Glutamatergic neuron (in vitro differentiated cells): ENCODE results near the gene LYRM9. TPM values are rescaled to one million over a fixed set of nuclear protein-coding genes. Genes with fewer than 3 reads are reported as not detected.
"Not testable (repeated sequence)": the region's sequence is repeated elsewhere in the genome, so short reads cannot be mapped to it uniquely, and the experiment has no call there.

Source experiments
- DNase-seq: peaks from one replicate; pipeline ENCODE4 v3.0.0; 2022
- H3K27ac Mint-ChIP-seq: one replicate; pipeline ENCODE4 v1.8.0; 2020; ENCODE audit warnings: mild to moderate bottlenecking, mixed read lengths, inconsistent platforms; ENCODE audit not compliant: unreplicated experiment
- H3K27me3 Mint-ChIP-seq: one replicate; pipeline ENCODE4 v1.8.0; 2020; ENCODE audit warnings: mild to moderate bottlenecking, moderate library complexity, mixed read lengths, inconsistent platforms; ENCODE audit not compliant: unreplicated experiment
- H3K36me3 Mint-ChIP-seq: one replicate; pipeline ENCODE4 v1.8.0; 2020; ENCODE audit warnings: mild to moderate bottlenecking, mixed read lengths, inconsistent platforms; ENCODE audit not compliant: unreplicated experiment
- H3K4me1 Mint-ChIP-seq: one replicate; pipeline ENCODE4 v1.8.0; 2020; ENCODE audit warnings: mild to moderate bottlenecking, low read depth, mixed read lengths, inconsistent platforms; ENCODE audit not compliant: unreplicated experiment
- H3K4me3 Mint-ChIP-seq: one replicate; pipeline ENCODE4 v1.8.0; 2020; ENCODE audit warnings: mild to moderate bottlenecking, mixed read lengths, inconsistent platforms; ENCODE audit not compliant: unreplicated experiment
- H3K9me3 Mint-ChIP-seq: one replicate; pipeline ENCODE4 v1.8.0; 2020; ENCODE audit warnings: mild to moderate bottlenecking, moderate library complexity, mixed read lengths, inconsistent platforms; ENCODE audit not compliant: unreplicated experiment
- total RNA-seq: library from RNA; stranded (reverse); fragmentation: NEBNext Ultra II Directional; extraction: Animal tissue kit (Norgen Biotek cat#: 25700); gene quantifications from one replicate; pipeline ENCODE4 v1.2.1, GENCODE V29; 2021; ENCODE audit not compliant: unreplicated experiment
- TF ChIP-seq, protein P1 (sequence below): fragments of 200-600 bp; sonication (generic); IDR thresholded peaks from one replicate; pipeline ENCODE4 v1.5.0; 2021; ENCODE audit not compliant: partially characterized antibody, unreplicated experiment

The LYRM9 gene
- total RNA-seq, 1 donor from 2014 or later, result 10.6 TPM

DNA sequence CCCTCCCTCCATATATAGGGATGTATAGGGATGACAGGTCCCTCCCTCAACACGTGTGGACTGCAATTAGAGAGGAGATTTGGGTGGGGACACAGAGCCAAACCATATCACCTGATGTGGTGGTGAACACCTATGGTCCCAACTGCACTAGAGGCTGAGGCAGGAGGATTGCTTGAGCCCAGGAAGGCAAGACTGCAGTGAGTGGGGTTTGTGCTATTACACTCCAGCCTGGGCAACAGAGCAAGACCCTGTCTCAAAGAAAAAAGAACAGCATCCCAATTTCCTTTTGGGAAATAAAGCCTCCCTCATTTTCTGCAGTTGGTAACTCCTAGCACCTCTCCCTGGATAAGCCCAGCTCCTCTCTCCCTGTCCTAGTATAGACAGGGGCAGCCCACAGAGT, 23.8 kb upstream of the LYRM9 start:
- Mint-ChIP-seq H3K36me3 (no peaks in the 10 kb centered on the region), H3K27me3 (peaks cover 2% of the 10 kb centered on the region), H3K4me3 (no peak overlapping the region), H3K27ac (no peak overlapping the region), H3K4me1 (peaks cover 7% of the 10 kb centered on the region), H3K9me3 (no peaks in the 10 kb centered on the region)
- no peak for DNase-seq
- TF ChIP-seq, protein P1, sequence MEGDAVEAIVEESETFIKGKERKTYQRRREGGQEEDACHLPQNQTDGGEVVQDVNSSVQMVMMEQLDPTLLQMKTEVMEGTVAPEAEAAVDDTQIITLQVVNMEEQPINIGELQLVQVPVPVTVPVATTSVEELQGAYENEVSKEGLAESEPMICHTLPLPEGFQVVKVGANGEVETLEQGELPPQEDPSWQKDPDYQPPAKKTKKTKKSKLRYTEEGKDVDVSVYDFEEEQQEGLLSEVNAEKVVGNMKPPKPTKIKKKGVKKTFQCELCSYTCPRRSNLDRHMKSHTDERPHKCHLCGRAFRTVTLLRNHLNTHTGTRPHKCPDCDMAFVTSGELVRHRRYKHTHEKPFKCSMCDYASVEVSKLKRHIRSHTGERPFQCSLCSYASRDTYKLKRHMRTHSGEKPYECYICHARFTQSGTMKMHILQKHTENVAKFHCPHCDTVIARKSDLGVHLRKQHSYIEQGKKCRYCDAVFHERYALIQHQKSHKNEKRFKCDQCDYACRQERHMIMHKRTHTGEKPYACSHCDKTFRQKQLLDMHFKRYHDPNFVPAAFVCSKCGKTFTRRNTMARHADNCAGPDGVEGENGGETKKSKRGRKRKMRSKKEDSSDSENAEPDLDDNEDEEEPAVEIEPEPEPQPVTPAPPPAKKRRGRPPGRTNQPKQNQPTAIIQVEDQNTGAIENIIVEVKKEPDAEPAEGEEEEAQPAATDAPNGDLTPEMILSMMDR, result no peak

DNA sequence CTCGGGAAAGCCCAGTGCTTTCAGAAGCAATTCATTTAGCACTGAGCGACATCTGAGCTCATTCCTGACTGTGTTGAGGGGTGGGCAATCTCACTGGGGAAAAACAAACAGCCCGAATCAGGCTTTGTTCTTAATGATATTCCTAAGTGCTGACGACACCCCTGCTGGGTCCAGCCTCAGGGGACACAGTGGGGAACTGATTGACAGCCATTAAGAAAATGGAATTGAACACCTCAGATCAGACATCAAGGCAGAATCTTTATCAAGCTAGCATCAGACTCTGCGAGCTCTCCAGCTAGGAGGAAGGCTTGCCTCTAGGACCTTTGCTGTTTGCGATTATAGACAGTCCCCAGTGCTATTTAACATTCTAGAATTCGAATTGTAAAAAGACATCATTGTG, 22.5 kb upstream of the LYRM9 start:
- H3K4me3 Mint-ChIP-seq, result peak overlapping the region; percentile 25
- no peaks in the 10 kb centered on the region for H3K36me3 Mint-ChIP-seq
- H3K9me3 Mint-ChIP-seq, result no peaks in the 10 kb centered on the region
- H3K4me1 Mint-ChIP-seq, result peaks cover 7% of the 10 kb centered on the region
- H3K27ac Mint-ChIP-seq, result peak overlapping the region; percentile 68
- peaks cover 2% of the 10 kb centered on the region for H3K27me3 Mint-ChIP-seq
- peak; percentile 70 for DNase-seq
- TF ChIP-seq, protein P1, result no peak

DNA sequence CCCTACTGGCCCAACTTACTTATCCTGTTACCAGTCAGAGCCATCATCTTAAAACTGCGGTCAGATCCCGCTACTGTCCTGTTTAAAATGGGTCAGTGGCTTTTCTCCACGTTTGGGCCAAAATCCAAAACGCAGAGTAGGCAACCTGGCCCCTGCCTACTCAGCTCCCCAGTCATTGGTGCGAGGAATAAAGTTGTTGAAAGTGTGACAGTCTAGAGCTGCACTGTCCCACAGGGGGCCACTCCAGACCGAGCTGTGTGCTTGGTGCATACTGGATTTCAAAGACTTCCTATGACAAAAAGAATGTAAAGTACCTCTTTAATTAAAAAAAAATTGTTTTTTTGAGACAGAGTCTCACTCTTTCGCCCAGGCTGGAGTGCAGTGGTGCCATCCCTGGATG, 21.2 kb upstream of the LYRM9 start:
- no peak for DNase-seq
- no peak overlapping the region for H3K27ac Mint-ChIP-seq
- H3K36me3 Mint-ChIP-seq, result no peaks in the 10 kb centered on the region
- peaks cover 7% of the 10 kb centered on the region for H3K4me1 Mint-ChIP-seq
- H3K9me3 Mint-ChIP-seq, result no peaks in the 10 kb centered on the region
- H3K27me3 Mint-ChIP-seq, result peaks cover 4% of the 10 kb centered on the region
- H3K4me3 Mint-ChIP-seq, result no peak overlapping the region
- TF ChIP-seq, protein P1, result no peak

DNA sequence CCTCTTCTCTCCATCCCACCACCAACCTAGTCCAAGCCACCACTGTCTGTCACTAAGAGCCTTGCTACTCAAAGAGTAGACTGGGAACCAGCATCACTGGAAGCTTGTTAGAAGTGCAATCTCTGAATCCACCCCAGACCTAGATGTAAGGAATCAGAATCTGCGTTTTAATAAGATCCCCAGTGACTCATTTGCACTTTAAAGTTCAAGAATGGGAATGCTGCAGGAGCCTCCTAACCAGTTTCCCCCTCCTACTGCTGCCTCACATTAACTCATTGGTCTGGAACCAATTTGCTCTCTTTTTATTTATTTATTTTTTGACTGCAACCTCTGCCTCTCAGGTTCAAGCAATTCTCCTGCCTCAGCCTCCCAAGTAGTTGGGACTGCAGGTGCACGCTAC, 19.8 kb upstream of the LYRM9 start:
- TF ChIP-seq, protein P1, result no peak
- Mint-ChIP-seq H3K27me3 (peaks cover 4% of the 10 kb centered on the region), H3K27ac (no peak overlapping the region), H3K9me3 (peaks cover 2% of the 10 kb centered on the region), H3K4me3 (no peak overlapping the region), H3K4me1 (peaks cover 7% of the 10 kb centered on the region), H3K36me3 (no peaks in the 10 kb centered on the region)
- DNase-seq, result no peak

DNA sequence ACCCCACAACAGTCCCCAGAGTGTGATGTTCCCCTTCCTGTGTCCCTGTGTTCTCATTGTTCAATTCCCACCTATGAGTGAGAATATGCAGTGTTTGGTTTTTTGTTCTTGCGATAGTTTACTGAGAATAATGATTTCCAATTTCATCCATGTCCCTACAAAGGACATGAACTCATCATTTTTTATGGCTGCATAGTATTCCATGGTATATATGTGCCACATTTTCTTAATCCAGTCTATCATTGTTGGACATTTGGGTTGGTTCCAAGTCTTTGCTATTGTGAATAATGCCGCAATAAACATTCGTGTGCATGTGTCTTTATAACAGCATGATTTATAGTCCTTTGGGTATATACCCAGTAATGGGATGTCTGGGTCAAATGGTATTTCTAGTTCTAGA, 19.1 kb upstream of the LYRM9 start:
- not testable (repeated sequence) for H3K4me1 Mint-ChIP-seq, DNase-seq, H3K36me3 Mint-ChIP-seq, H3K4me3 Mint-ChIP-seq, H3K9me3 Mint-ChIP-seq, H3K27me3 Mint-ChIP-seq, H3K27ac Mint-ChIP-seq
